ENCODE measurements around the gene ESR1.

ESR1 gene

DNA sequence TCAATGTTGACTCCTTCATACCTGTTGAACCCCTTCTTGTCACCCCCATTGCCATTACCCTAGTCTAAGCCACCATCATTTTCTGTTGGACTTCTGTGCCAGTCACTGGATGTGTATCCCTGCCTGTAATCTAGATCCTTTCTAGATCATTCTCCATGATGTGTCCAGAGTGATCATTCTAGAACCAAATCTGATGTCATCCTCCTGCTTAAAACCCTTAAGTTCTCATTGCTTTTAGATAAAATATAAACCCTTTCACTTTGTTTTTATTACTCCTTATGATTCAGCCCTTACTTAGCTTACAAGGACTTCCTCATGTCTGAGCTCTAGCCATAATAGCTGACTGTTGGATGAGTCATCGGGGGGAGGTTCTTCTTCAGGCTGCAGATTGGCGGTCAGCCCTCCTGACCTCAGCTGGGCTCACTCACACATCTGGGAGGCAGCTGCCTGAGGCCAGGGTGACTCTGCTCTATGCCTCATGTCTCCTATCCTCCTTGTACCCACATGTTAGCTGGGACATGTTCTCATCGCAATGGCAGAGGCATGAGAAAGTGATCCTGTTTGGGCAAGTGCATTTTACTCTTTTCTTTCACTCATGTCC is 287.6 kb downstream of the ESR1 start:
- DNase-seq (ENCODE audit: low spot score) = peak; percentile 93

DNA sequence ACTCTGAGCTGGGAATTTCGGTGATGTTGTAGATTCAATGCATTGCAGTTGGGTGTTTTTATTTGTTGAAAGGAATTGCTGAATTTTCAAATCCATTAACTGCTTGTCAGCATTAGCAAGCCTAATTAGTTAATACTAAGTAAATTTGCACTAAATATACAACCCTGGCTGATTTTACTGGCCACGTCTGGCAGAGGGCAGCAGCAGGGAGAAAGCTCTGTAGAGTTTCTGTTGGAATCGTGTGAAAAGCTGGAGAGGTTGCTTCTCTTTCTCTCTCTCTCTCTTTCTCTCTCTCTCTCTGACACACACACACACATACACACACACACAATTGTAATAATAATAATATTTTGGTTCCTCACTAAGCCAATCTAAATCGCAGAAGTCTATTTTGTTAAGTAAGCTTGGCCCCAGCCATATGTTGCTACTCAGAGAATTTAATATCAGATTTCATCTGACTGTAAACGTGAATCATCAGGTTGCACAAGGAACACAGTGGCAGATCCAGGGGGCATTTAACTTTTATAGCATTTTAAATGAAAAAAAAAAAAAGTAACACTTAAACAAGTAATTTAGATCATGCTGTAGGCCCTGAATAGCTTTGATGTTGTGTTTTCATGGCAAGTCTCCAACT is 289.5 kb downstream of the ESR1 start:
- peak; percentile 63 for DNase-seq (ENCODE audit: low spot score)

- no peak for DNase-seq (ENCODE audit: low spot score)
Observed at GRCh38 chr6:152098683-152099082, 291.2 kb downstream of the ESR1 start.

DNA sequence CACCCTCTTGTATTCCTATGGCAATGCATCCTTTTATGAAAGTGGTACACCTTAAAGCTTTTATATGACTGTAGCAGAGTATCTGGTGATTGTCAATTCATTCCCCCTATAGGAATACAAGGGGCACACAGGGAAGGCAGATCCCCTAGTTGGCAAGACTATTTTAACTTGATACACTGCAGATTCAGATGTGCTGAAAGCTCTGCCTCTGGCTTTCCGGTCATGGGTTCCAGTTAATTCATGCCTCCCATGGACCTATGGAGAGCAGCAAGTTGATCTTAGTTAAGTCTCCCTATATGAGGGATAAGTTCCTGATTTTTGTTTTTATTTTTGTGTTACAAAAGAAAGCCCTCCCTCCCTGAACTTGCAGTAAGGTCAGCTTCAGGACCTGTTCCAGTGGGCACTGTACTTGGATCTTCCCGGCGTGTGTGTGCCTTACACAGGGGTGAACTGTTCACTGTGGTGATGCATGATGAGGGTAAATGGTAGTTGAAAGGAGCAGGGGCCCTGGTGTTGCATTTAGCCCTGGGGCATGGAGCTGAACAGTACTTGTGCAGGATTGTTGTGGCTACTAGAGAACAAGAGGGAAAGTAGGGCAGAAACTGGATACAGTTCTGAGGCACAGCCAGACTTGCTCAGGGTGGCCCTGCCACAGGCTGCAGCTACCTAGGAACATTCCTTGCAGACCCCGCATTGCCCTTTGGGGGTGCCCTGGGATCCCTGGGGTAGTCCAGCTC is 292.1 kb downstream of the ESR1 start:
- no peak for DNase-seq (ENCODE audit: low spot score)

- DNase-seq (ENCODE audit: low spot score) = peak; percentile 63
Observed at GRCh38 chr6:152100183-152100618, 292.7 kb downstream of the ESR1 start.

DNA sequence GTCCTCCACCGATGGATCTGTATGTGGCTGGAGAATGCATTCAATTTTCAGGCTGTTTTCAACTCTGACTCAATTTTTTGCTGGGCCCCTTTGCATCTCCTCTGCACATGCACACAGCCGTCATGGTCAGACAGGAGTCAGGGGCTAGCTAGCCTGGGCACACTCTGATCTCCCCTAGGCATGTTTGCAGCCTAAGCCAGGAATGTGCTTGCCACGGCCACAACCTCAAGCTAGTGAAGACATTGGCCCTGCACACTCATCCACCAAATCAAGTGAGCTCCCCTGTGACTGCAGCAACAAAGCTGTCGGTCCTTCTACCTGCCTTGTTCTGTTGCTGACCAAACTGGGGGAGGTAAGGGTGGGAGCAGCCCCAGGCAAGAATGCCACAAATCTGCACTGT is 300.5 kb downstream of the ESR1 start:
- DNase-seq (ENCODE audit: low spot score) = no peak

DNA sequence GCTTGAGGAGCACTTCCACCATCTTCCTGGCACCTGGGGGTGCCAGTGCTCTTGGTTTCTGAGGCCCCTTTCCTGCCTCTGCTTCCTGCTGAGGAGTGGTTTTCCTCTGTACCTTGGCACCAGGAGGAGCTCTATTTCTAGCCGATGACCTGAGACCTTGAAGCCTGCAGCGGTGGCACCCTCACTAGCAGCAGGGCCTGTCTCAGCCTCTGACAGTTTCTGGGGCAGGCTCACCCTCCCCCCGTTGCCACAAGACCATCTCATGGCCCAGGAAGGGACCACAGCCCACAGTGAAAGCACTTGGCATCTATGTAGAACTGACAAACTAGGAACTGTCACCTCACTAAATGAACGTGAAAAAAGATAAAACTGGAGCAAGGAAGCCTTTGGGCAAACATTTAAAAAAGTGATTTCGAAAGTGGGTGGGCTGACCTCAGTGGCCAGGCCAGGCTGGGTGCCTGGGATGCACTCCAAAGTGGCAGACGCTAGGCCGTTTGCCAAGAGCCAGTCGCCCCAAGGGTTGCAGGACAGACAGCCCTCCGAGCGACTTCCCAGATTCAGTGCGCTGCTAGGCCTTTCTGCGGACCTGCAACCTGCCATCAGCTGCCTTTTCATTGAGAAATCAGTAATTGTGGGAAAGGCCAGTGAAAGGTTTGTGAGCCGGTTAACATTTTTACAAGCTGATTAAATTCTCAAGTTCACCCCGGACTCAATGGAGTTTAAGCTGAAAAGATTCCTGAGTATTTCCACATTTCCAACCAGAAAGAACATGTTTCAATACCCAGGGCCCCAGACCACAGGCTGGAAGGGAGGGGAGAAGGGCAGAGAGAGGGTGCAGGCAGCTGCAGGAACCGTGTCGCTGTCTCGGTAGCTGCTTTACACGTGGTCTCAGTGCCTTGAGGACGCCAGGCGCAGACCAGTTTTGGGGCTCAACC is 303.7 kb downstream of the ESR1 start:
- peak; percentile 42 for DNase-seq (ENCODE audit: low spot score)

DNA sequence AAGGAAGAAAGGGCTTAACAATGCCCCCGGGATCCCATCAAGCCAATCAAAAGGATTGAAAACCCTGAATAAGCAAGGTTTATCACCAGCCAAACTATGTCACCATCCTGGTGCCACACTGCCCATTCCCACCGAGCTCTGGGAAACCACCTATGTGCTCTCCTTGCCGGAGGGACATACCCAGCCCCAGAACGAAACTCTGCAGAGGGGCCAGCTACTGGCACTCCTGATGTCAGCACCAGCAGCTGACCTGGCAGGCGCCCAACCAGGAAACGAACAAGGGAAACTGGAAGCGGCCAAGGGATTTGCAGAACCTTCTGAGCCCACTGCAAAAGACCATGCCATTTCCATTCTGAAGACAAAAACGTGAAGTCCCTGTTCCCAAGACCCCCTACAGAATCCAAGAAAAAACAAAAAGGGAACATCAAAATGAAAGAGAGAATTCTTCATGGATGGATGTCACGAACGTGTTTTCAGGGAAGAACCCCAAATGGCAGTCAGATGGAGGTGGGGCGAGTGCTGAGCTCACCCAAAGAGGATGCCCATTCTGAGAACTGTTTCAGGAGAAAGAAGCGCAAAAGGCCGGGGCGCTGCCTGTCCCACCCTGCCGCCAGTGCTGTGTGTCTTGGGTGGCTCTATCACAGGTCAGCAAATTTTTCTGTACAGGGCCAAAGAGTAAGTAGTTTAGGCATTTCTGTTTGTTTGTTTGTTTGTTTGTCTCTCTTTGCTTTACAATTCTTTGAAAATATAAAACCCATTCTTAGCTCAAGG is 305.2 kb downstream of the ESR1 start:
- no peak for DNase-seq (ENCODE audit: low spot score)

DNA sequence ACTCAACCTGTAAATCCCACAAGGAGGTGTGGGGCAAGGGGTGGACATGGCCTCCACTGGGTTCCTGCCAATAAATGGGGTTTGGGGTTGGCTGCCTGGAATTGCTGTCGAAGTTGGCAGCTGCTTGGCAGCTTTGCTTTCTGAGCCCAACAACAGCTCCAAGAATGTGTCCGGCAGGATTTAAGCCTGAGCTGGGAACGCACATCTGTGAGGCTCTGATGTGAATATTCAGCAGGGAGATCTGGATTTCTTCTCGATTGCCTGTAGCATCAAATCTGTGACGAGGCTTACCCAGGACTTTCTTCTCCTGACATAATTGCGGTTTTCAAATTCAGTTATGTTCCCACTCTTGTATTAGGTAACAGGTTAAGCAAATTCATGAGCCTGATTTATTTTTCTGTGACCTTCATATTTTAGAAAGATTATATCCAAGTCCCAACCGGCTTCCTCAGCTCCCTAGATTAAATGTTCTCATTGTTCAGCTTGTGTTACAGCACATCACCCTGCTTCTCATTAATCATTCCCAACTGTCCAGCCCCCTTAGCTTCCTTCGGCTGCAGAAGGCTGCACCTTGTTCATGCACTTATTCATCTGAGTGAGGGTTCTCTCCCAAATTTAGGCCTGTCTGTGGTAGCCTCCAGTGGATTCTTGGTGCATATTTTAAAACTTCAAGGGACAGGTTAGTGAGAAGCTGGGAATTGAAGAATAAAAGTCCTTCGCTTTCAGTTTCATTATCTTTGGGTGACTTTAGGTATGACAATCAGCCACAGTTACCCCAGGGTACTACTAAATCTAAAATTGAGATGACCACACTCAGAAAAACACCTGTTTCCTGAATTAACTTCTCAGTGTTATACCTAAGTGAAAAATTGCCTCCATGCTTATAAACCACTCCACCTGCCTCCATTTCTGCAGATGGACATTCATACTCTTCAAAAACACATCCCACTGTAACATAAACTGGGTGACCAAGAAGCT is 310.0 kb downstream of the ESR1 start:
- no peak for DNase-seq (ENCODE audit: low spot score)

DNA sequence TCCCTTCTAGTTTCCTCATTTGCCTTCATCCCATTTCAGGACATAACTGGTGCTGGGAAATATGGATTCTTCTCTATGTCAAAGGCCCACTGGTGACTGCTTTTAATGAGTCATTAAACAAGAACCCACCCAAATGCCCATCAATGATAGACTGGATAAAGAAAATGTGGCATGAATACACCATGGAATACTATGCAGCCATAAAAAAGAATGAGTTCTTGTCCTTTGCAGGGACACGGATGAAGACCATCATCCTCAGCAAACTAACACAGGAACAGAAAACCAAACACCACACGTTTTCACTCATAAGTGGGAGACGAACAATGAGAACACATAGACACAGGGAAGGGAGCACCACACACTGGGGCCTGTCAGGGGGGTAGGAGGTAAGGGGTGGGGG is 310.7 kb downstream of the ESR1 start:
- DNase-seq (ENCODE audit: low spot score) = no peak

DNA sequence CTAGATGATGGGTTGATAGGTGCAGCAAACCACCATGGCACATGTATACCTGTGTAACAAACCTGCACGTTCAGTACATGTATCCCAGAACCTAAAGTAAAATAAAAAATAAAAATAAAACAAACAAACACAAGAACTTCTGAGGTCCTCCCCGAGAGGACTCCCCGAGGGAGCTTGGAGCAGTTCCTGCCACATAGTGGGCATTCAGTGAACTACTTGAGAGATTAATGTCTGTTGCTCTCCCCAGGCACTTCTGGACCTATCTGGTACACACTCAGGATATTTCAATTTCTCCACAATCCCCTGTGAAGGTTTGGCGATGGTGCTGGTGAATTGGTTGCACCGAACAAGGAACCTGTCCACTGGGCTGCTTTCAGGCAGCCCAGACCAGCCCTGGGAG is 311.2 kb downstream of the ESR1 start:
- no peak for DNase-seq (ENCODE audit: low spot score)

- no peak for DNase-seq (ENCODE audit: low spot score)
Observed at GRCh38 chr6:152119831-152120230, 312.3 kb downstream of the ESR1 start.

- DNase-seq (ENCODE audit: low spot score) = no peak
Observed at GRCh38 chr6:152121910-152122309, 314.4 kb downstream of the ESR1 start.

GRCh38 chr6:152122434-152122833 is 315.0 kb downstream of the ESR1 start:
- DNase-seq (ENCODE audit: low spot score) = no peak

DNA sequence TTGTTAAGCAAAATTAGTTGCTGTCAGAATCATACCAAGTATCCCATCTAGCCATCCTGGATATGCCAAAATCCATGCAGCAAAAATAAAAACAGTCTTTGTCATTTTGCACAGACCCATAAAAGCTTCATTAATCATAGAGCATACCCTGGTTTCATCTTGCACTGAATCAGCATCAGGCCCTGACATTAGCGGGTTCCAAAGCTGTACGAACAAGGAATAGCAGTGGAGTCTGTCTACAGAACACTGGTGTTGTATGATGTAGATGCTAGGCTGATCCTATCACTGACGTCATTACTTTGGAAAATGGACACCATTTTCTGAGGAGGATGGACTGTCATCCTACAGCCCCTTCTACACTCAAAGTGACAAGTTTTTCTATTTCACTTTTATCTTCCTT is 315.6 kb downstream of the ESR1 start:
- no peak for DNase-seq (ENCODE audit: low spot score)

DNA sequence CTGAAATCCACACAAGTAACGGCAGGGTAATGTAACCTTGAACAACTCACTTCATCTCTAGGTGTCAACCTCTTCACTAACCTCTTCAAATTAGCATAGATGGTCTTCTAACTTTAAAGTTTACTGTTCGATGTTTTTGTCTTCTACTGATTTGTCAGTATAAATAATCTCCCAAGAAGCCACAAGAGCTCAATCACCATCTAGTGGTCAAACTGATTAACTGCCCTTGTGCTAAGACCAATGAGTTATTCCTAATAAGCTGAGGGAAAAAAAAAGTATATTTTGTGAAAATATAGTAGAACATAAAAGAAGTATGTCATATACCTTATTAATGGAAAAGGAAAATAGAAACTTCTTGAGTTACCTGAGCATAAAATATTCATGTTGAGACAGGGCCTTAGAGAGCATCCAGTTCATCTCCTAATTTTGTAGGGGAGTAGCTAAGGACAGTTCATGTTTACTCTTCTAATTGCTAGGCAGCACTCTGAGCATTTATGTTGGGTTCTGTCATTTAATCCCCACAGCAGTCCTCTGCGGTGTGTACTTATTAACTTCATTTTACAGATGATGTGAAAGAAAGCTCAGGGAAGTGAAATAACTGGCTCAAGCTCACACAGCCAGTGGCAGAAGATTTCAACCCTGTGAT is 317.1 kb downstream of the ESR1 start:
- peak; percentile 66 for DNase-seq (ENCODE audit: low spot score)

- no peak for DNase-seq (ENCODE audit: low spot score)
Observed at GRCh38 chr6:152127432-152128165, 320.1 kb downstream of the ESR1 start.

DNA sequence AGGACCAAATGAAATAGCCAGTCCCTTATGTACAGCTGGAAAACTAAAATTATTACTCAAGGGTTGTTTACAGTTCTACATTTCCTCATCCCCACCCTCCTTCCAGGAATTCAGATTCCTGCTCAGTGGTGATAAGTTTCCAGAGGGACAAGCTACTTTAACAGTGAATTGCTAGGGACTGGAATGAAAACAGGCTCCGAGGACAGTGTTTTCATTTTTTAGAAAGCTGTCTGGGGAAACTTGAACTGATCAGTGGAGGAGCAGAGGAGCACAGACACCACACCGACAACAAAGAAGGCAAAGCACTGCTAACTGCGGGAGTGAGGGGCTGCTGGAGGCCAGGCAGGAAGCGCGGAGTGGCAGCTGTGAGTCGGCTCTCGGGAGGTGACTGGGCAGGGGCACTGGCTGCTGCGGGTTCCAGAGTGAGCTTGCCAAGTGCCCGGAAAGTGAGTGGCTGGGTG is 322.2 kb downstream of the ESR1 start:
- peak; percentile 67 for DNase-seq (ENCODE audit: low spot score)

DNA sequence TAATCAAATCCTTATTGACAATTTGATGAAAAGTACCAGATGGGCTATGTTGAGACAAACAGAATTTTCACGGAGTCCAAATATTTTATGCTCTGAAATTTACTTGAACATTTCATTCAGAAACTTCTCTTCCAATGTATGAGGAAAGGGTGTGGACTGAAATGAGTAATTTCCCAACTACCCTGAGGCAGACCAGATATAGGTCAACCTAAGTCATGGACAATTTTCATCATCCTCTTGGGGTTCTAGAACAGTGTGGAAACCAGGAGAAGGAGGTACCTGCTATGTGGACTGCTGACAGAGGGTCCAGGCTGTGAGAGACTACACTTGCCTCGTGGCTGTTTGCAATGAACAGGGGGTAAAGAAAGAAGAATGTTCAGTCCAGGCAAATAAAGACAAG is 323.0 kb downstream of the ESR1 start:
- DNase-seq (ENCODE audit: low spot score) = peak; percentile 43

Data from AG20443 (cell line).